ENCODE data around the gene SCFD2.

- TF ChIP-seq POLR2AphosphoS5 (IDR thresholded peaks at IDR 0.05; ENCODE audit: low read depth, low read length), result no peak
- no peak for TF ChIP-seq REST (IDR thresholded peaks at IDR 0.05; ENCODE audit: insufficient read depth in 1 of 2, low read depth in 2 of 2, low read length in 2 of 2)
These were observed 52.4 kb downstream of the SCFD2 start for GRCh38 chr4:53313510-53313909.

All from PFSK-1 (cell line).